ENCODE measurements around the gene VGF.

DNA sequence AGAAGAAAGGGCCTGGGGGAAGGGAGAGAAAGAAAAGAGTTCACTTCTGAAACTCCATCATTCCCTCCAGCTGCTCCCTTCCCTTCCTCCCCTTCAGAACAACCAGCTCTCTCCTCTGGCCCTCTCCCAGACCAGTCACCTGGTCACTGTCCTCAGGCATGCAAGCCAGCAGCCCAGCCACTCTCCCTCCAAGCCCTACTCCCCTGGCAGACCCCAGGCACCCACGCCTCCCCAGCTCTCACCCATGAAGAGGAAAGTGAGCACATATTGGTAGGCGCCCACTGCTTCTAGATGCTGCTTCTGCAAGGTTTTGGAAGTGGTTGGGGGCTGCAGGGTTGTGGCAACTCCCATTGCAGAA is 35.1 kb upstream of the VGF start:
- TF ChIP-seq, protein P1, sequence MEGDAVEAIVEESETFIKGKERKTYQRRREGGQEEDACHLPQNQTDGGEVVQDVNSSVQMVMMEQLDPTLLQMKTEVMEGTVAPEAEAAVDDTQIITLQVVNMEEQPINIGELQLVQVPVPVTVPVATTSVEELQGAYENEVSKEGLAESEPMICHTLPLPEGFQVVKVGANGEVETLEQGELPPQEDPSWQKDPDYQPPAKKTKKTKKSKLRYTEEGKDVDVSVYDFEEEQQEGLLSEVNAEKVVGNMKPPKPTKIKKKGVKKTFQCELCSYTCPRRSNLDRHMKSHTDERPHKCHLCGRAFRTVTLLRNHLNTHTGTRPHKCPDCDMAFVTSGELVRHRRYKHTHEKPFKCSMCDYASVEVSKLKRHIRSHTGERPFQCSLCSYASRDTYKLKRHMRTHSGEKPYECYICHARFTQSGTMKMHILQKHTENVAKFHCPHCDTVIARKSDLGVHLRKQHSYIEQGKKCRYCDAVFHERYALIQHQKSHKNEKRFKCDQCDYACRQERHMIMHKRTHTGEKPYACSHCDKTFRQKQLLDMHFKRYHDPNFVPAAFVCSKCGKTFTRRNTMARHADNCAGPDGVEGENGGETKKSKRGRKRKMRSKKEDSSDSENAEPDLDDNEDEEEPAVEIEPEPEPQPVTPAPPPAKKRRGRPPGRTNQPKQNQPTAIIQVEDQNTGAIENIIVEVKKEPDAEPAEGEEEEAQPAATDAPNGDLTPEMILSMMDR (conservative IDR thresholded peaks at IDR 0.05): no peak
- no peak for TF ChIP-seq ZFX (IDR thresholded peaks at IDR 0.05)

Data from C4-2B (cell line).